PC-3 (cell line): ENCODE results near the gene HOXD11. TPM values are rescaled to one million over a fixed set of nuclear protein-coding genes. Genes with fewer than 3 reads are reported as not detected.

Source experiments
- ATAC-seq: fragments of 200-7000 bp; cut with Tn5 transposase; 2 replicates; pipeline ENCODE4 v1.9.1; 2020; ENCODE audit warnings: mild to moderate bottlenecking, moderate library complexity
- BruUV-seq: library from RNA; stranded (reverse); fragments of 400-500 nt; replicated peaks from 2 replicates; lab custom pipeline; 2021; lab: Mats Ljungman, UMichigan
- CTCF ChIA-PET: fragments of 300-600 bp; sonication (Branson Sonifier 250); formaldehyde crosslinking; loops from one replicate; lab custom pipeline; 2022; ENCODE audit warnings: antibody characterized with exemption; lab: Charles Lee
- POLR2A ChIA-PET: fragments of 300-600 bp; sonication (Branson Sonifier 250); formaldehyde crosslinking; loops from one replicate; lab custom pipeline; 2022; ENCODE audit warnings: antibody characterized with exemption; ENCODE audit not compliant: unreplicated experiment; lab: Charles Lee
- DNase-seq: peaks from one replicate; pipeline ENCODE4 v3.0.0-alpha.2; 2015
- H2AFZ ChIP-seq: fragments of 300-600 bp; sonication (generic); 2 replicates; pipeline ENCODE4 v1.6.0; 2016; ENCODE audit warnings: antibody characterized with exemption, low read length
- H3F3A ChIP-seq: fragments of 300-600 bp; sonication (generic); one replicate; pipeline ENCODE4 v1.6.0; 2017; ENCODE audit warnings: antibody characterized with exemption, low read length, control low read depth, mild to moderate bottlenecking; ENCODE audit not compliant: unreplicated experiment
- H3K27ac ChIP-seq: fragments of 300-600 bp; sonication (generic); 2 replicates; pipeline ENCODE4 v1.5.1; 2016; ENCODE audit warnings: mild to moderate bottlenecking, low read length
- H3K27me3 ChIP-seq: fragments of 300-600 bp; sonication (generic); 2 replicates; pipeline ENCODE4 v1.6.1; 2016; ENCODE audit warnings: low read length, mixed read lengths
- H3K36me3 ChIP-seq: fragments of 300-600 bp; sonication (generic); 2 replicates; pipeline ENCODE4 v1.6.1; 2016; ENCODE audit warnings: low read depth, mixed run types, low read length, mixed read lengths
- H3K4me1 ChIP-seq: fragments of 300-600 bp; sonication (generic); 2 replicates; pipeline ENCODE4 v1.5.1; 2016; ENCODE audit warnings: low read length; ENCODE audit not compliant: insufficient read depth
- H3K4me2 ChIP-seq: fragments of 300-600 bp; sonication (generic); 2 replicates; pipeline ENCODE4 v1.6.0; 2016; ENCODE audit warnings: low read length
- H3K4me3 ChIP-seq: fragments of 300-600 bp; sonication (generic); 2 replicates; pipeline ENCODE4 v1.5.1; 2016; ENCODE audit warnings: mild to moderate bottlenecking, low read length, mixed read lengths
- H3K79me2 ChIP-seq: fragments of 300-600 bp; sonication (generic); 2 replicates; pipeline ENCODE4 v1.6.1; 2017; ENCODE audit warnings: low read length, mixed read lengths
- H3K9ac ChIP-seq: fragments of 300-600 bp; sonication (generic); 2 replicates; pipeline ENCODE4 v1.6.0; 2016; ENCODE audit warnings: mild to moderate bottlenecking, low read length
- H3K9me2 ChIP-seq: fragments of 300-600 bp; sonication (generic); replicated peaks from 2 replicates; pipeline ENCODE4 v1.6.1; 2016; ENCODE audit warnings: mixed run types, low read length, mixed read lengths
- H3K9me3 ChIP-seq: fragments of 300-600 bp; sonication (generic); 2 replicates; pipeline ENCODE4 v1.6.1; 2016; ENCODE audit warnings: low read length, mixed read lengths
- H4K20me1 ChIP-seq: fragments of 300-600 bp; sonication (generic); 2 replicates; pipeline ENCODE4 v1.6.1; 2016; ENCODE audit warnings: low read length, mixed read lengths
- EZH2 ChIP-seq: fragments of 300-600 bp; sonication (generic); IDR thresholded peaks from one replicate; pipeline ENCODE4 v1.6.1; 2017; ENCODE audit warnings: antibody characterized with exemption, mild to moderate bottlenecking, low read length; ENCODE audit not compliant: unreplicated experiment
- EZH2phosphoT487 ChIP-seq: fragments of 300-600 bp; sonication (generic); IDR thresholded peaks from 2 replicates; pipeline ENCODE4 v1.6.1; 2018; ENCODE audit warnings: mild to moderate bottlenecking, antibody characterized with exemption, low read length, borderline replicate concordance
- intact Hi-C: fragments of 100-400 bp; cut with micrococcal nuclease; formaldehyde crosslinking; loops from 2 replicates; pipeline ENCODE4 v1.9.0; 2023
- total RNA-seq: library from RNA; depleted of rRNA; stranded (reverse); fragments of >200 nt; gene quantifications from 2 replicates; pipeline ENCODE4 v1.2.3, GENCODE V29; 2014
- TF ChIP-seq, protein P1 (sequence below): fragments of 300-600 bp; sonication (generic); conservative IDR thresholded peaks from 2 replicates; pipeline ENCODE4 v1.5.1; 2017; ENCODE audit warnings: antibody characterized with exemption, low read depth, mild to moderate bottlenecking, low read length

Gene HOXD11
- total RNA-seq, 1 experiment from 2014 or later = not detected

DNA sequence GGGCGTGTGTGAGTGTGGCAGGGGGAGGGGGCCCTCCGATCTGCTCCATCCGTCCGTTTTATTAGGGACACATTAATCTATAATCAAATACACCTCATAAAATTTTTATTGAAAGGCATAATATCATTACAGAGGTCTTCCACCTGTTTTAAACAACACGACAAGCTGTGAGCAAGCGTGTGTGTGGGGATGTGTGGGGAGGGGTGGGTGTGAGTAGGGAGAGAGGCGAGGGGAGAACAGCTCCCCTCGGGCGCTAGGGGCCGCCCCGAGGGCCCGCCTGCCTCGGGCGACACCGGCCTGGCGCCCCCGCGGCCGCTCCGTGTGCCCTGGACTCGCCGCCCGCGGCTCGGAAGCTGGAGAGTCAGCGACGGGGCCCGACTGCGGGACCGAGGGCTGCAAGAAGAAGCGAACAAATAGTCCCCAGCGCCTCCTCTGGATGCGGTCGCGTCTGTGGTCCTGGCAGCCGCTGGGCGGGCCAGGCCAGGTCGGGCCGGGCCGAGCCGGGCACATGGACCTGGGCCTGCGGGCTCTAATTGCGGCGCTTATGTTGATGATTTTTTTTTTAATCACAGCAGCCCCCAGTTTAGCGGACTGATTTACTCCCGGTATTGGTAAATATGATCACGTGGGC lies 15.1 kb downstream of the HOXD11 start:
- no peak overlapping the region for H3K4me2 ChIP-seq
- intact Hi-C loops = no loop called here
- no peaks in the 10 kb centered on the region for H4K20me1 ChIP-seq
- no peak overlapping the region for H2AFZ ChIP-seq
- POLR2A ChIA-PET = no interaction called here
- no peak overlapping the region for H3K9ac ChIP-seq
- CTCF ChIA-PET = no interaction called here
- H3K4me3 ChIP-seq = no peak overlapping the region
- H3K27ac ChIP-seq = no peak overlapping the region
- H3K36me3 ChIP-seq = no peaks in the 10 kb centered on the region; the same call in 1 of the 2 replicates
- H3K79me2 ChIP-seq = no peaks in the 10 kb centered on the region
- TF ChIP-seq EZH2 (no peak), EZH2phosphoT487 (no peak)
- TF ChIP-seq, protein P1, sequence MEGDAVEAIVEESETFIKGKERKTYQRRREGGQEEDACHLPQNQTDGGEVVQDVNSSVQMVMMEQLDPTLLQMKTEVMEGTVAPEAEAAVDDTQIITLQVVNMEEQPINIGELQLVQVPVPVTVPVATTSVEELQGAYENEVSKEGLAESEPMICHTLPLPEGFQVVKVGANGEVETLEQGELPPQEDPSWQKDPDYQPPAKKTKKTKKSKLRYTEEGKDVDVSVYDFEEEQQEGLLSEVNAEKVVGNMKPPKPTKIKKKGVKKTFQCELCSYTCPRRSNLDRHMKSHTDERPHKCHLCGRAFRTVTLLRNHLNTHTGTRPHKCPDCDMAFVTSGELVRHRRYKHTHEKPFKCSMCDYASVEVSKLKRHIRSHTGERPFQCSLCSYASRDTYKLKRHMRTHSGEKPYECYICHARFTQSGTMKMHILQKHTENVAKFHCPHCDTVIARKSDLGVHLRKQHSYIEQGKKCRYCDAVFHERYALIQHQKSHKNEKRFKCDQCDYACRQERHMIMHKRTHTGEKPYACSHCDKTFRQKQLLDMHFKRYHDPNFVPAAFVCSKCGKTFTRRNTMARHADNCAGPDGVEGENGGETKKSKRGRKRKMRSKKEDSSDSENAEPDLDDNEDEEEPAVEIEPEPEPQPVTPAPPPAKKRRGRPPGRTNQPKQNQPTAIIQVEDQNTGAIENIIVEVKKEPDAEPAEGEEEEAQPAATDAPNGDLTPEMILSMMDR = no peak
- H3K9me2 ChIP-seq = no peaks in the 10 kb centered on the region
- ATAC-seq = no peak
- no TSS peak for BruUV-seq
- no peak for DNase-seq
- H3K9me3 ChIP-seq = no peaks in the 10 kb centered on the region
- no peaks in the 10 kb centered on the region for H3F3A ChIP-seq
- no peaks in the 10 kb centered on the region for H3K27me3 ChIP-seq
- no peaks in the 10 kb centered on the region for H3K4me1 ChIP-seq

DNA sequence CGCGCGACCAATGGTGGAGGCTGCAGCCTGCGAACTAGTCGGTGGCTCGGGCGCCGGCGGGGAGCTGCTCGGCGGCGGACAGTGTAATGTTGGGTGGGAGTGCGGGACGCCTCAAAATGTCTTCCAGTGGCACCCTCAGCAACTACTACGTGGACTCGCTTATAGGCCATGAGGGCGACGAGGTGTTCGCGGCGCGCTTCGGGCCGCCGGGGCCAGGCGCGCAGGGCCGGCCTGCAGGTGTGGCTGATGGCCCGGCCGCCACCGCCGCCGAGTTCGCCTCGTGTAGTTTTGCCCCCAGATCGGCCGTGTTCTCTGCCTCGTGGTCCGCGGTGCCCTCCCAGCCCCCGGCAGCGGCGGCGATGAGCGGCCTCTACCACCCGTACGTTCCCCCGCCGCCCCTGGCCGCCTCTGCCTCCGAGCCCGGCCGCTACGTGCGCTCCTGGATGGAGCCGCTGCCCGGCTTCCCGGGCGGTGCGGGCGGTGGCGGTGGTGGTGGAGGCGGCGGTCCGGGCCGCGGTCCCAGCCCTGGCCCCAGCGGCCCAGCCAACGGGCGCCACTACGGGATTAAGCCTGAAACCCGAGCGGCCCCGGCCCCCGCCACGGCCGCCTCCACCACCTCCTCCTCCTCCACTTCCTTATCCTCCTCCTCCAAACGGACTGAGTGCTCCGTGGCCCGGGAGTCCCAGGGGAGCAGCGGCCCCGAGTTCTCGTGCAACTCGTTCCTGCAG lies 15.8 kb downstream of the HOXD11 start, which contains the start of gene HOXD9:
TSS of gene HOXD9 (plus strand) at position 37 of the 728 bp plus-strand sequence. CDS start at position 87, 50 bp downstream.
- TF ChIP-seq EZH2phosphoT487 = no peak
- TF ChIP-seq, protein P1 = no peak
- Histone ChIP-seq H4K20me1 (no peaks in the 10 kb centered on the region), H3K4me2 (no peak within 1 kb of the TSS), H3K27ac (no peak within 1 kb of the TSS), H3K79me2 (no peaks in the 10 kb centered on the region), H2AFZ (no peak within 1 kb of the TSS), H3K9ac (no peak within 1 kb of the TSS), H3K27me3 (no peaks in the 10 kb centered on the region), H3K4me3 (no peak within 1 kb of the TSS), H3K36me3 (no peaks in the 10 kb centered on the region; the same call in 1 of the 2 replicates), H3K9me3 (no peaks in the 10 kb centered on the region), H3K4me1 (no peaks in the 10 kb centered on the region), H3K9me2 (no peaks in the 10 kb centered on the region), H3F3A (no peaks in the 10 kb centered on the region)
- ChIA-PET POLR2A (no interaction called here), CTCF (no interaction called here)
- ATAC-seq (no peak), DNase-seq (no peak)
- intact Hi-C loops = no loop called here
- no TSS peak for BruUV-seq
